ENCODE data around the gene FAM174B.

- TF ChIP-seq, protein P1, sequence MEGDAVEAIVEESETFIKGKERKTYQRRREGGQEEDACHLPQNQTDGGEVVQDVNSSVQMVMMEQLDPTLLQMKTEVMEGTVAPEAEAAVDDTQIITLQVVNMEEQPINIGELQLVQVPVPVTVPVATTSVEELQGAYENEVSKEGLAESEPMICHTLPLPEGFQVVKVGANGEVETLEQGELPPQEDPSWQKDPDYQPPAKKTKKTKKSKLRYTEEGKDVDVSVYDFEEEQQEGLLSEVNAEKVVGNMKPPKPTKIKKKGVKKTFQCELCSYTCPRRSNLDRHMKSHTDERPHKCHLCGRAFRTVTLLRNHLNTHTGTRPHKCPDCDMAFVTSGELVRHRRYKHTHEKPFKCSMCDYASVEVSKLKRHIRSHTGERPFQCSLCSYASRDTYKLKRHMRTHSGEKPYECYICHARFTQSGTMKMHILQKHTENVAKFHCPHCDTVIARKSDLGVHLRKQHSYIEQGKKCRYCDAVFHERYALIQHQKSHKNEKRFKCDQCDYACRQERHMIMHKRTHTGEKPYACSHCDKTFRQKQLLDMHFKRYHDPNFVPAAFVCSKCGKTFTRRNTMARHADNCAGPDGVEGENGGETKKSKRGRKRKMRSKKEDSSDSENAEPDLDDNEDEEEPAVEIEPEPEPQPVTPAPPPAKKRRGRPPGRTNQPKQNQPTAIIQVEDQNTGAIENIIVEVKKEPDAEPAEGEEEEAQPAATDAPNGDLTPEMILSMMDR (IDR thresholded peaks at IDR 0.05 in 2 of 3, conservative IDR thresholded peaks at IDR 0.05 in 1 of 3; ENCODE audit: control insufficient read depth in 2 of 3, extremely low read depth in 1 of 3, insufficient read depth in 1 of 3, low read depth in 3 of 3, low read length in 3 of 3): no peak
- no peak for TF ChIP-seq EZH2 (IDR thresholded peaks at IDR 0.05; ENCODE audit: borderline replicate concordance, control insufficient read depth, low read depth, low read length)
- no peak for TF ChIP-seq BRCA1 (IDR thresholded peaks at IDR 0.05; ENCODE audit: low read depth, low read length)
- TF ChIP-seq KAT2A (conservative IDR thresholded peaks at IDR 0.05; ENCODE audit: control insufficient read depth, low read depth, low read length): no peak
- TF ChIP-seq TCF12 (IDR thresholded peaks at IDR 0.05; ENCODE audit: low read depth, low read length): no peak
- TF ChIP-seq, protein P2, sequence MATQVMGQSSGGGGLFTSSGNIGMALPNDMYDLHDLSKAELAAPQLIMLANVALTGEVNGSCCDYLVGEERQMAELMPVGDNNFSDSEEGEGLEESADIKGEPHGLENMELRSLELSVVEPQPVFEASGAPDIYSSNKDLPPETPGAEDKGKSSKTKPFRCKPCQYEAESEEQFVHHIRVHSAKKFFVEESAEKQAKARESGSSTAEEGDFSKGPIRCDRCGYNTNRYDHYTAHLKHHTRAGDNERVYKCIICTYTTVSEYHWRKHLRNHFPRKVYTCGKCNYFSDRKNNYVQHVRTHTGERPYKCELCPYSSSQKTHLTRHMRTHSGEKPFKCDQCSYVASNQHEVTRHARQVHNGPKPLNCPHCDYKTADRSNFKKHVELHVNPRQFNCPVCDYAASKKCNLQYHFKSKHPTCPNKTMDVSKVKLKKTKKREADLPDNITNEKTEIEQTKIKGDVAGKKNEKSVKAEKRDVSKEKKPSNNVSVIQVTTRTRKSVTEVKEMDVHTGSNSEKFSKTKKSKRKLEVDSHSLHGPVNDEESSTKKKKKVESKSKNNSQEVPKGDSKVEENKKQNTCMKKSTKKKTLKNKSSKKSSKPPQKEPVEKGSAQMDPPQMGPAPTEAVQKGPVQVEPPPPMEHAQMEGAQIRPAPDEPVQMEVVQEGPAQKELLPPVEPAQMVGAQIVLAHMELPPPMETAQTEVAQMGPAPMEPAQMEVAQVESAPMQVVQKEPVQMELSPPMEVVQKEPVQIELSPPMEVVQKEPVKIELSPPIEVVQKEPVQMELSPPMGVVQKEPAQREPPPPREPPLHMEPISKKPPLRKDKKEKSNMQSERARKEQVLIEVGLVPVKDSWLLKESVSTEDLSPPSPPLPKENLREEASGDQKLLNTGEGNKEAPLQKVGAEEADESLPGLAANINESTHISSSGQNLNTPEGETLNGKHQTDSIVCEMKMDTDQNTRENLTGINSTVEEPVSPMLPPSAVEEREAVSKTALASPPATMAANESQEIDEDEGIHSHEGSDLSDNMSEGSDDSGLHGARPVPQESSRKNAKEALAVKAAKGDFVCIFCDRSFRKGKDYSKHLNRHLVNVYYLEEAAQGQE (IDR thresholded peaks at IDR 0.05; ENCODE audit: low read depth, low read length): no peak
- no peak for TF ChIP-seq GABPA (IDR thresholded peaks at IDR 0.05; ENCODE audit: low read depth)
- TF ChIP-seq POLR2A (IDR thresholded peaks at IDR 0.05; ENCODE audit: low read depth, low read length): no peak
- TF ChIP-seq YY1 (IDR thresholded peaks at IDR 0.05; ENCODE audit: low read depth, low read length): no peak
- TF ChIP-seq RELB (IDR thresholded peaks at IDR 0.05; ENCODE audit: low read depth): no peak
Measured at GRCh38 chr15:92580933-92581445, 74.6 kb downstream of the FAM174B start.
